H1 (cell line): ENCODE results near the gene SESN2. TPM values are rescaled to one million over a fixed set of nuclear protein-coding genes. Genes with fewer than 3 reads are reported as not detected.
A peak's percentile ranks its signal among the peaks of the same experiment; 100 is the strongest.

ENCODE experiments used
- ATF2 ChIP-seq: IDR thresholded peaks from 2 replicates; pipeline ENCODE4 v1.6.1; 2012; ENCODE audit warnings: low read length, inconsistent platforms
- BRCA1 ChIP-seq: IDR thresholded peaks from 2 replicates; pipeline ENCODE4 v1.6.1; 2012; ENCODE audit warnings: low read depth, low read length, improper control_type of control experiment
- CREB1 ChIP-seq: IDR thresholded peaks from 2 replicates; pipeline ENCODE4 v1.6.1; 2012; ENCODE audit warnings: inconsistent platforms
- CTBP2 ChIP-seq: IDR thresholded peaks from 2 replicates; pipeline ENCODE4 v1.7.0; 2011; ENCODE audit warnings: borderline replicate concordance, mild to moderate bottlenecking, moderate library complexity, mixed read lengths, low read length; ENCODE audit not compliant: insufficient read depth, insufficient read length
- E2F6 ChIP-seq: IDR thresholded peaks from 2 replicates; pipeline ENCODE4 v1.6.1; 2012; ENCODE audit warnings: inconsistent platforms
- EGR1 ChIP-seq: IDR thresholded peaks from 2 replicates; pipeline ENCODE4 v1.6.1; 2011; ENCODE audit warnings: low read depth, low read length, borderline replicate concordance
- FOSL1 ChIP-seq: IDR thresholded peaks from 2 replicates; pipeline ENCODE4 v1.6.1; 2011; ENCODE audit warnings: mild to moderate bottlenecking, low read depth, low read length, moderate library complexity; ENCODE audit not compliant: insufficient read depth
- GABPA ChIP-seq: IDR thresholded peaks from 2 replicates; pipeline ENCODE4 v1.6.1; 2011; ENCODE audit warnings: mild to moderate bottlenecking, low read length, moderate library complexity, borderline replicate concordance; ENCODE audit not compliant: insufficient read depth
- HDAC6 ChIP-seq: IDR thresholded peaks from one replicate; pipeline ENCODE4 v1.7.1; 2012; ENCODE audit warnings: low read depth, mild to moderate bottlenecking, inconsistent platforms, low read length, moderate library complexity
- KDM1A ChIP-seq: fragments of 200-600, 300-600 bp; sonication (generic); IDR thresholded peaks from 2 replicates; pipeline ENCODE4 v1.7.1; 2016; ENCODE audit warnings: mild to moderate bottlenecking, low read length, borderline replicate concordance
- KDM5A ChIP-seq: fragments of 200-600 bp; IDR thresholded peaks from 2 replicates; pipeline ENCODE4 v1.7.1; 2012; ENCODE audit warnings: mild to moderate bottlenecking, low read length, inconsistent platforms, mixed read lengths
- PHF8 ChIP-seq: fragments of 200-600 bp; sonication (generic); conservative IDR thresholded peaks from 2 replicates; pipeline ENCODE4 v1.7.1; 2012; ENCODE audit warnings: low read depth, mild to moderate bottlenecking, inconsistent platforms, low read length, moderate library complexity
- POLR2A ChIP-seq, 2 experiments: IDR thresholded peaks; 1 replicate in 1 of 2; 2 replicates in 1 of 2; pipeline ENCODE4 v1.6.1; 2011; ENCODE audit warnings: low read depth in 2 of 2, low read length in 2 of 2, mild to moderate bottlenecking in 2 of 2; ENCODE audit errors: control extremely low read depth in 1 of 2
- POLR2AphosphoS5 ChIP-seq: IDR thresholded peaks from 2 replicates; pipeline ENCODE4 v1.6.1; 2011; ENCODE audit warnings: low read depth, low read length
- RBBP5 ChIP-seq: IDR thresholded peaks from 2 replicates; pipeline ENCODE4 v1.7.1; 2012; ENCODE audit warnings: low read depth, mild to moderate bottlenecking, inconsistent platforms, low read length, moderate library complexity, borderline replicate concordance
- RNF2 ChIP-seq: fragments of 200-900, 300-1000 bp; sonication (generic); IDR thresholded peaks from 2 replicates; pipeline ENCODE4 v1.7.1; 2016; ENCODE audit warnings: borderline replicate concordance, low read depth, mild to moderate bottlenecking, antibody characterized with exemption, low read length; ENCODE audit not compliant: poor library complexity, severe bottlenecking; ENCODE audit errors: missing control alignments
- SIX5 ChIP-seq: IDR thresholded peaks from 2 replicates; pipeline ENCODE4 v1.6.1; 2011; ENCODE audit warnings: mild to moderate bottlenecking, low read depth, low read length
- SP1 ChIP-seq: IDR thresholded peaks from 2 replicates; pipeline ENCODE4 v1.6.1; 2011; ENCODE audit warnings: low read depth, low read length
- SP2 ChIP-seq: IDR thresholded peaks from 2 replicates; pipeline ENCODE4 v1.6.1; 2012; ENCODE audit warnings: mild to moderate bottlenecking, low read length, inconsistent platforms
- SUZ12 ChIP-seq: fragments of 200-600 bp; sonication (generic); IDR thresholded peaks from 2 replicates; pipeline ENCODE4 v1.6.1; 2012; ENCODE audit warnings: mild to moderate bottlenecking, inconsistent platforms, low read length, moderate library complexity, mixed read lengths
- TAF1 ChIP-seq: IDR thresholded peaks from 2 replicates; pipeline ENCODE4 v1.6.1; 2011; ENCODE audit warnings: mild to moderate bottlenecking, low read depth, low read length
- TAF7 ChIP-seq: optimal IDR thresholded peaks from 2 replicates; pipeline ENCODE3; 2011; ENCODE audit warnings: low read depth, mild to moderate bottlenecking, inconsistent platforms, low read length, moderate library complexity, borderline replicate concordance
- polyA plus RNA-seq, 7 experiments: library from polyadenylated mRNA; depleted of rRNA in 3 of 7; stranded (reverse) in 5 of 7; unstranded in 2 of 7; fragments of >200 nt in 5 of 7; fragments of 200-250 nt in 2 of 7; gene quantifications; 1 replicate in 5 of 7; 2 replicates in 1 of 7; 4 replicates in 1 of 7; pipeline versions ENCODE4 v1.2.1 to v1.2.3, GENCODE V29; 2011 to 2013; ENCODE audit warnings: missing spikeins in 2 of 7, mixed read lengths in 2 of 7
- total RNA-seq: library from RNA; stranded (reverse); fragmentation: NEBNext Ultra II Directional; extraction: Animal tissue kit (Norgen Biotek cat#: 25700); gene quantifications from 2 replicates; pipeline ENCODE4 v1.2.1, GENCODE V29; 2021

SESN2 gene
- total and polyA plus RNA-seq, 2 of the 8 experiments (the other 6 are each of a cell fraction or from before 2014, with no cell fraction given): 25.1 to 33.0 TPM

GRCh38 chr1:28232558-28233263 is 26.6 kb upstream of the SESN2 start, which contains the start of gene DNAJC8 (continued):
- TF ChIP-seq SUZ12: no peak
- 0 out of 2 replicates have a peak, but pooled peaks have one; percentile 70 for TF ChIP-seq RBBP5
- no peak for TF ChIP-seq BRCA1
- TF ChIP-seq ATF2: no peak
- TF ChIP-seq POLR2AphosphoS5: peak; percentile 87
- no peak for TF ChIP-seq FOSL1
- no peak for TF ChIP-seq HDAC6
- TF ChIP-seq RNF2: no peak
- no peak for TF ChIP-seq SIX5
- peak; percentile 98 for TF ChIP-seq KDM5A
- peak; percentile 66 for TF ChIP-seq TAF7
- TF ChIP-seq SP1: no peak
- TF ChIP-seq SP2: no peak
- no peak for TF ChIP-seq KDM1A
- TF ChIP-seq CTBP2: no peak
- TF ChIP-seq E2F6: peak; percentile 75
- peak; percentile 92 for TF ChIP-seq TAF1
- peak; percentile 92 for TF ChIP-seq PHF8
- 0 out of 2 replicates have a peak, but pooled peaks have one; percentile 52 for TF ChIP-seq CREB1
- TF ChIP-seq GABPA: no peak
- TF ChIP-seq POLR2A (IDR thresholded peaks at IDR 0.05; ENCODE audit: control extremely low read depth in 1 of 2, low read depth in 2 of 2, low read length in 2 of 2): peak in 1 of 2 experiments; percentile 82; a peak in 2 of 3 replicates
- TF ChIP-seq EGR1: peak; percentile 50; the same call in 1 of the 2 replicates
